Fibroblast of lung (primary cell): ENCODE data around the gene ABCA10. TPM values are rescaled to one million over a fixed set of nuclear protein-coding genes. Genes with fewer than 3 reads are reported as not detected.
A peak's percentile ranks its signal among the peaks of the same experiment; 100 is the strongest.

Experiments
- DNase-seq, 2 donors: peaks; one replicate each; pipeline versions ENCODE4 v3.0.0 to v3.0.0-alpha.2; 2010; ENCODE audit warnings: low read depth in 2 of 2
- H2AFZ ChIP-seq: 2 replicates; pipeline ENCODE4 v1.5.1; 2012; ENCODE audit warnings: low read length, control low read depth, inconsistent platforms
- H3K27ac ChIP-seq: 2 replicates; pipeline ENCODE4 v1.5.1; 2011; ENCODE audit warnings: low read length, control low read depth; ENCODE audit not compliant: insufficient read depth
- H3K27me3 ChIP-seq: 2 replicates; pipeline ENCODE4 v1.5.1; 2011; ENCODE audit warnings: mild to moderate bottlenecking, low read length; ENCODE audit not compliant: control insufficient read depth, insufficient read depth
- H3K36me3 ChIP-seq: 2 replicates; pipeline ENCODE4 v1.5.1; 2011; ENCODE audit warnings: low read length; ENCODE audit not compliant: control insufficient read depth, insufficient read depth
- H3K4me1 ChIP-seq: 2 replicates; pipeline ENCODE4 v1.5.1; 2011; ENCODE audit warnings: low read length; ENCODE audit not compliant: control insufficient read depth, insufficient read depth; ENCODE audit errors: extremely low read depth
- H3K4me2 ChIP-seq: 2 replicates; pipeline ENCODE4 v1.5.1; 2011; ENCODE audit warnings: low read length, control low read depth; ENCODE audit not compliant: insufficient read depth; ENCODE audit errors: extremely low read depth
- H3K4me3 ChIP-seq, 4 experiments: fragments of 200-600 bp in 1 of 4; sonication (generic) in 1 of 4; replicated peaks in 1 of 4; 2 replicates each; pipeline ENCODE4 v1.5.1; 2011 to 2016; ENCODE audit warnings: low read length in 4 of 4, low read depth in 3 of 4, mild to moderate bottlenecking in 3 of 4, control low read depth in 2 of 4, inconsistent platforms in 1 of 4, mixed read lengths in 1 of 4; ENCODE audit not compliant: insufficient read depth in 1 of 4; ENCODE audit errors: control extremely low read depth in 1 of 4
- H3K79me2 ChIP-seq: 2 replicates; pipeline ENCODE4 v1.5.1; 2012; ENCODE audit warnings: mild to moderate bottlenecking, low read length, inconsistent platforms; ENCODE audit not compliant: control insufficient read depth, insufficient read depth
- H3K9ac ChIP-seq: 2 replicates; pipeline ENCODE4 v1.5.1; 2011; ENCODE audit warnings: mild to moderate bottlenecking, low read length, control low read depth; ENCODE audit not compliant: insufficient read depth
- H3K9me3 ChIP-seq: 2 replicates; pipeline ENCODE4 v1.5.1; 2012; ENCODE audit warnings: low read depth, low read length; ENCODE audit not compliant: control insufficient read depth, insufficient read depth
- H4K20me1 ChIP-seq: 2 replicates; pipeline ENCODE4 v1.5.1; 2011; ENCODE audit warnings: low read length; ENCODE audit not compliant: control insufficient read depth, insufficient read depth; ENCODE audit errors: extremely low read depth
- CTCF ChIP-seq, 2 donors: IDR thresholded peaks in 1 of 2; conservative IDR thresholded peaks in 1 of 2; 1 replicate in 1 of 2; 2 replicates in 1 of 2; pipeline ENCODE4 v1.5.1; 2011 to 2012; ENCODE audit warnings: low read length in 2 of 2, control low read depth in 1 of 2, inconsistent platforms in 1 of 2, low read depth in 1 of 2, mild to moderate bottlenecking in 1 of 2
- EZH2 ChIP-seq: IDR thresholded peaks from 2 replicates; pipeline ENCODE4 v1.5.1; 2012; ENCODE audit warnings: low read length, control low read depth, mild to moderate bottlenecking; ENCODE audit errors: missing control alignments
- polyA plus RNA-seq, 2 donors: library from polyadenylated mRNA; depleted of rRNA in 1 of 2; stranded (reverse) in 1 of 2; unstranded in 1 of 2; fragments of >200 nt; gene quantifications; 2 replicates each; pipeline ENCODE4 v1.2.1, GENCODE V29; 2011 to 2012; ENCODE audit warnings: missing spikeins in 1 of 2
- total RNA-seq: library from RNA; depleted of rRNA; stranded (reverse); fragments of >200 nt; gene quantifications from 2 replicates; pipeline ENCODE4 v1.2.1, GENCODE V29; 2014

ABCA10 gene
- total and polyA plus RNA-seq, 2 donors (not counting 1 experiment from before 2014, with no cell fraction given), result 0.64 to 2.8 TPM

GRCh38 chr17:69143151-69143550 lies 85.5 kb downstream of the ABCA10 start:
- Histone ChIP-seq H3K9ac (no peak overlapping the region), H3K27ac (no peak overlapping the region), H2AFZ (no peak overlapping the region), H3K79me2 (no peaks in the 10 kb centered on the region), H3K27me3 (no peaks in the 10 kb centered on the region), H3K9me3 (no peaks in the 10 kb centered on the region), H3K4me3 (no peak overlapping the region), H4K20me1 (no peaks in the 10 kb centered on the region), H3K4me1 (peaks cover 2% of the 10 kb centered on the region), H3K36me3 (no peaks in the 10 kb centered on the region), H3K4me2 (no peak overlapping the region)
- DNase-seq, result peak in 1 of 2 donors; percentile 2
- TF ChIP-seq EZH2 (no peak), CTCF (conservative IDR thresholded peaks at IDR 0.05 in 1 of 2, IDR thresholded peaks at IDR 0.05 in 1 of 2; ENCODE audit: low read depth in 1 of 2, low read length in 2 of 2) (no peak)

GRCh38 chr17:69142175-69142802 lies 86.3 kb downstream of the ABCA10 start:
- Histone ChIP-seq H3K79me2 (no peaks in the 10 kb centered on the region), H3K36me3 (no peaks in the 10 kb centered on the region), H4K20me1 (no peaks in the 10 kb centered on the region), H3K4me3 (peak overlapping the region in 3 of 4 experiments; percentile 4 to 80 (median 56)), H2AFZ (no peak overlapping the region), H3K9me3 (no peaks in the 10 kb centered on the region), H3K27me3 (no peaks in the 10 kb centered on the region), H3K4me2 (peak overlapping the region; percentile 21), H3K27ac (peak overlapping the region; percentile 40), H3K4me1 (peaks cover 2% of the 10 kb centered on the region), H3K9ac (no peak overlapping the region)
- TF ChIP-seq CTCF (conservative IDR thresholded peaks at IDR 0.05 in 1 of 2, IDR thresholded peaks at IDR 0.05 in 1 of 2; ENCODE audit: low read depth in 1 of 2, low read length in 2 of 2) (no peak), EZH2 (no peak)
- DNase-seq, result peak; percentile 31 to 89

GRCh38 chr17:69141431-69142174 lies 87.0 kb downstream of the ABCA10 start, which contains the start of gene ABCA6:
TSS of gene ABCA6 (minus strand) at chr17:69141895. CDS start at chr17:69140703, 1,192 bp downstream.
- no peaks in the 10 kb centered on the region for H3K79me2 ChIP-seq
- peak within 1 kb of the TSS; percentile 21 for H3K4me2 ChIP-seq
- DNase-seq, result peak; percentile 25 to 85
- no peaks in the 10 kb centered on the region for H3K9me3 ChIP-seq
- peaks cover 2% of the 10 kb centered on the region for H3K4me1 ChIP-seq
- peak within 1 kb of the TSS in 3 of 4 experiments; percentile 29 to 80 (median 56) for H3K4me3 ChIP-seq
- H4K20me1 ChIP-seq, result no peaks in the 10 kb centered on the region
- H3K9ac ChIP-seq, result no peak within 1 kb of the TSS
- H3K27me3 ChIP-seq, result no peaks in the 10 kb centered on the region
- H3K36me3 ChIP-seq, result no peaks in the 10 kb centered on the region
- H3K27ac ChIP-seq, result peak within 1 kb of the TSS; percentile 40
- TF ChIP-seq EZH2 (no peak), CTCF (conservative IDR thresholded peaks at IDR 0.05 in 1 of 2, IDR thresholded peaks at IDR 0.05 in 1 of 2; ENCODE audit: low read depth in 1 of 2, low read length in 2 of 2) (no peak)
- H2AFZ ChIP-seq, result peak within 1 kb of the TSS; percentile 13
